ENCODE results near the gene UBE2I.
A peak's percentile ranks its signal among the peaks of the same experiment; 100 is the strongest.

UBE2I gene

DNA sequence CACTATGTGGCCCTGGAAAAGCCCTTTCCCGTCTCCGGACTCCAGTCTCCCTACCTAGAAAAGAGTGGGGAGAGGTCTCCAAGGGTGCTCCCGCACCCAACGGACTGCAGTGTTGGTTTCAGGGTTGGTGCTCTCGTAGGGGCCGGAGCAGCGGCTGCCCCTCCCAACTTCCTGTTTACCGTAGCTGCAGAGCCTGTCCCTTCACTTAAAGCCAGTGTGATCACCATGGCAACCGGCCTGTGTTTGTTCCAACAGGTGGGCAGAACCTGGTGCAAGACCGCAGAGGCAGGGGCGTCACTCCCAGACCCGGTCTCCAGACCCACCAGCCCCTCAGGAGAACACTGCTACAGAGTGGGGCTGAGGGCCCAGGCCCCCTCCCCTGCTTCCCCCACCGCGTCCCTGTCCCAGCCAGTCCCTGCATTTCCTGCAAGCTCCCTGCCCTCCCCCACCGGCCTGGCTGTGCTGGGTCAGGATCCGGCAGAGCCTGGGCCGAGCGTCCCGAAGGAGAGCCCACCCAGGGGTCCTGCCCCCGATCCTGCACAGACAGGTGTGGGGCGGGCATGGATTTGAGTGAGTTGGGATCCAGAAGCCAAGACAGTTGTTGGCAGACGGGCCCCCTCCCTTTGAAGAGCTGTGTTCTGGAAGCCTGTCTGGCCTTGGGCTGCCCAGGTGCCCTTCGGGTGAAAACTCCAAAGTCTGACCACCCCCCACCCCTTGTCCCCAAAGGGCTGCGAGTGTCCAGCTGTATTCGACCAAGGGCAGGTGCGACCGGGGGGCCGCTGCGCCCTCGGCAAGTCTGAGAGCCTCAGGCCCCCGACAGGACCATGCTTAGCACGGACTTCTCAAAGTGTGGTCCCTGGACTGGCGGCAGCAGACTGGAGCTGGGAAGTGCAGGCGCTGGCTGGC, 22.5 kb downstream of the UBE2I start:
- DNase-seq, result no peak

DNA sequence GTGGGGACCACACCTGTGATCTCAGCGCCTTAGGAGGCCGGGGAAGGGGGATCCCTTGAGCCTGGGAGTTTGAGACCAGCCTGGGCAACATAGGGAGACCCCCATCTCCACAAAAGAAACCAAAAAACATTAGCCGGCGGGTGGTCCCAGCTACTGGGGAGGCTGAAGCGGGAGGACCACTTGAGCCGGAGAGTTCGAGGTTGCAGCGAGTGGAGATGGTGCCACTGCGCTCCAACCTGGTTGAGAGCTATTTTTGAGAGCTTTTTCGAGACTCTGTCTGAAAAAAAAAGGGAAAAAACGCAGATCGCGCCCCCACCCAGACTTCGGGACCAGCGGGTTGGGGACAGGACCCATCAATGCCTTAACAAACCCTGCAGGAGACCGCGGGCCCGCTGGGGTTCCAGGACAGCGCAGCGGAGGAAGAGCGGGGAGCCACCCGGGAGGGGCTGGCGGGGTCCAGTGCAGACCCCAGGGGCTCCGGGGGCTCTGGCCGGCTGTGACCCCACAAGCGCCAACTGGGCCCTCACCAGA, 23.2 kb downstream of the UBE2I start:
- no peak for DNase-seq

DNA sequence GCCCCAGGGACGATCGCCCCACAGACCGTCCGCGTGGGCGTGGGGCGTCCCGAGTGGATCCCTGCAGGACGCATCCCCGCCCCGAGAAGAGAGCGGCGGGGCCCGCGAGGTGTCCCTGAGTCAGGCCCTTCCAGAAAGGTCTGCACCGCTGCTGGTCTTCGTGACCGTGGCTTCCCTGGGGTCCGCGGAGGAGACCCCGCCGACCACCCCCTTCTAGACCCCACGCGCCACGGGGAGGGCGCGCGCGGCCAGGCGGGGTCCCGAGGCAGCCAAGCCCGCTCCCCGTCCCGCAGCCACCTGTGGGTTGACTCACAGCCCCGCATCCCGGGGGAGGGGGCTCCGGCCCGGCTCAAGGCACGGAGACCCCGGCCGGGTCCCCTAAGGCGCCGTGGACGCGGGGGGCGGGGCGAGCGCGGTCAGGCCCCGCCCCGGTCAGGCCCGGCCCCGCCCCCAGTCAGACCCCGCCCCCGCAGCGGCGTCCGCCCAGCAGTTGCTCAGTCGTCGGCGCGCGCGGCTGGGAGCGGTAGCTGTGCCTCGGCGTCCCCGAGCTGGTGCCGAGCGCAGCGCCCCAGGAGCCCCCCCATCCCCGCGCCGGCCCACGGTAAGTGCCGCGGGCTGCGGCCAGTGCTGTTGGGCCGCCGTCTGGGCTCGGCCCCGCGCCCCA, 23.8 kb downstream of the UBE2I start, which contains the start of gene BAIAP3:
Gene BAIAP3, plus strand, starts transcription at position 497 of the 664 bp plus-strand sequence. CDS start 4,905 bp downstream, outside the sequence.
- DNase-seq, result no peak

GRCh38 chr16:1333854-1334700, 24.6 kb downstream of the UBE2I start:
- no peak for DNase-seq

GRCh38 chr16:1334739-1335138, 25.3 kb downstream of the UBE2I start:
- no peak for DNase-seq

DNA sequence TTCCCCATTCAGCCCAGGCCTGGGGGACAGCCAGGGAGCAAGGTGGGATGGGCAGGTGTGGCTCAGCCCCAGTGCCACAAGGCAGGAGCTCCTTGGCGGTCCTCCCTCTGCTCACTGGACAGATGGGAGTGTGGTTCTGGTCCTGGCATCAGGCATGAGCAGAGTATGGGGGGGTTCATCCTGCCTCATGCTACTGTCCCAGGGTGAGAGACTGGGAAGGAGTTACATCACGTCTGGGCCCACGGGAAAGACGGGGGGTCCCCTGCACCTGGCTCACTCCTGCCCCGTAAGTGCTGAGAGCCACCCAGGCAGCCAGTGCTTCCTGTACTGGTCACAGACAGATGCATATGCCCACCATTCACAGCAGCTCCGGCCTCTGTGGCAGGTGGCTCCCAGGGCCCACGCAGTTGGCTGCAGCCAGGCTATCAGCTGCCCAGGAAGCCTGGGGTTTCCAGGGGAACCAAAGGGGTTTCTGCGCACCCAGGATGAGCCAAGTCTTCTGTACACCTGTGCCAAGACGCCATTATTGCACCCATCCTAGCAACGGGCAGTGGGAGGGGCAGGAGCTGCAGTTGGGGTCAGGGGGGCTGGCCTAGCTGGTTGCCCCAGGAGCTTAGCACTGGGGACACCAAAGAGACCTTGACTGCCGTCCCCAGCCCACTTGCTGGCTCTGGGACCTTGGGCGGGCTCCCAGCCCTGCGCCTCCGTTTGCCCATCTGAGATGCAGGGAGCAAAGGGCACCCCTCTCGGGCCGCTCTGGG, 26.0 kb downstream of the UBE2I start:
- no peak for DNase-seq

DNA sequence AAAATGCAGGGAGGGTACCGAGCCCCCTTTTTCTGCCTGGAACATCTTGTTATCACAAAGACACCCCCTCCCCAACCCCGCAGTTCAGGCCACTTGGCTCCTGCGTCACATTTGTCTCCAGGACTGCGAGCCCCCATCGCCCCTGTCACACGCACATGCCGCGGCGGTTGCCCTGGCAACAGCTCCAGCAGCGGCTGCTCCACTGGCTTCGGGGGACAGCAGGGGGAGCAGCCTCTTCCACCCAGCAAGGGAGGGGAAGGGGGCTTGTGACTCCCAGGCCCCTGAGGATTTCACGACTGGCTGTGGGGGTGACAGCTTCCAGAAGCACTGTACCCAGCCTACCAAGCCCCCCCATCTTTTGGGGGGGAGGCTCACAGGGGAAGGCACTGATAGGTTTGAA, 26.6 kb downstream of the UBE2I start:
- DNase-seq, result no peak

DNA sequence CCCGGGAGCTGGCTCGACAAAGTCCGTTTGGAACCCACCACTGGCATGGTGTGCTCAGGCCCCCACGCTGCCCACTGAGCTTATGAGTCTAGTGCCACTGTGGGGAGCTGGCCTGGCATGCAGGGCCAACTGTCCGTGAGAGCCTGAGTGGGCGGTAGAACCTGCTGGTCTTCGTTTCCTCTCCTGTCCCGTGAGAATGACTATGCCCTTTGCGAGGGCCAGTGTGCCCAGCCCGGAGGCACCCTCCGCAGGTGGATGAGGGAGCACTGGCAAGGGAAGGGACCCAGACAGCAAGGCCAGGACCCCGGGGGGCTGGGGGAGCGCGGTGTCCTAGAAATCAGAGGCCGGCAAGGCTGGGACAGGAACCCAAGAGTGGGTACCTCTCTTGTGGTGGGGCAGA, 27.2 kb downstream of the UBE2I start:
- DNase-seq, result no peak

DNA sequence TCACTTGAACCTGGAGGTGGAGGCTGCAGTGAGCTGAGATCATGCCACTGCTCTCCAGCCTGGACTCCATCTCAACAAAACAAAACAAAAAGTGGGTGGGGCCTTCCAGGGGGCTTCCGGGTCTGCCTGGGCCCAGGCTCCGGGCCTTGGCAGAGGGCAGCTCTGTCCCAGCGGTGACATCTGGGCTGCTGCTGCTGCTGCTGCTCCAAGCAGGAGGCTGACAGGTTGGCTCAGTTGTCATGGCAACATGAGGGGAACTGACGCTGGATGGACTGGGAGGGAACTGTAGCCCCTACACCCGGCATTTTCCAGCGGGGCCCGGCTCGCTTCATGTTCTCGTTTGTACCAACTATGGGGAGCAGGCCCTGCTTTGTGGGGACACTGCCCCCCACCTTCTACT, 28.1 kb downstream of the UBE2I start:
- no peak for DNase-seq

GRCh38 chr16:1338119-1338730, 28.8 kb downstream of the UBE2I start:
- no peak for DNase-seq

DNA sequence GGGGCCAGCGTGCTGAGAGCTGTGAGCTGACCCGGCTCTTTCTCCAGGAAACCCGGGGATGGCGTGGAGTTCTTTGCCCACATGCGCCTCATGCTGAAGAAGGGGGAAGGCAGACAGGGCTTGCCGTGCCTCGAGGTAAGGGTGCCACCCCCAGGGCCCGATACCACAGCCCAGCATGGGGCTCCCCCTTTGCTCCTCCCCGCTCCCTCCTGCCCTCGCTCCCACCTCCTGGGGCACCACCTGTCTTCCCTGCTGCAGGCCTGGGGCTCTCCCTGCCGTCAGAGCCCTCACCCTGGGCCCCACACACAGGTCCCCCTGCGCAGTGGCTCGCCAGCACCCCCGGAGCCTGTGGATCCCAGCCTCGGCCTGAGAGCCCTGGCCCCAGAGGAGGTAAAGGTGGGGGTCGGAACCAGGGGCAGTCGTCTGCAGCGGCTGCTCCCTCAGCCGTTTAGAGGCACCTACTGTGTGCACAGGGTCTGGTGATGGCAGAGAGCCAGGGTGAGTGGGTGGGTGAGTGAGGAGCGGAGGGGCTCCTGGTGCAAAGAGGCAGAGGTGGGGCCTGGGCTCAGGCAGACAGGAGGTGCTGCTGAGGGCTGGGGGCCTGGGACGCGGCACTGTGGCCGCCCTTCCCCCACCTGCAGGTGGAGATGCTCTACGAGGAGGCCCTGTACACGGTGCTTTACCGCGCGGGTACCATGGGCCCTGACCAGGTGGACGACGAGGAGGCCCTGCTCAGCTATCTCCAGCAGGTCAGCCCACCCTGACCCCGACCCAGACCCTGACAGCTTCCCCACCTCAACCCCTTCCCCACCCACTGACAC, 29.6 kb downstream of the UBE2I start:
- no peak for DNase-seq

DNA sequence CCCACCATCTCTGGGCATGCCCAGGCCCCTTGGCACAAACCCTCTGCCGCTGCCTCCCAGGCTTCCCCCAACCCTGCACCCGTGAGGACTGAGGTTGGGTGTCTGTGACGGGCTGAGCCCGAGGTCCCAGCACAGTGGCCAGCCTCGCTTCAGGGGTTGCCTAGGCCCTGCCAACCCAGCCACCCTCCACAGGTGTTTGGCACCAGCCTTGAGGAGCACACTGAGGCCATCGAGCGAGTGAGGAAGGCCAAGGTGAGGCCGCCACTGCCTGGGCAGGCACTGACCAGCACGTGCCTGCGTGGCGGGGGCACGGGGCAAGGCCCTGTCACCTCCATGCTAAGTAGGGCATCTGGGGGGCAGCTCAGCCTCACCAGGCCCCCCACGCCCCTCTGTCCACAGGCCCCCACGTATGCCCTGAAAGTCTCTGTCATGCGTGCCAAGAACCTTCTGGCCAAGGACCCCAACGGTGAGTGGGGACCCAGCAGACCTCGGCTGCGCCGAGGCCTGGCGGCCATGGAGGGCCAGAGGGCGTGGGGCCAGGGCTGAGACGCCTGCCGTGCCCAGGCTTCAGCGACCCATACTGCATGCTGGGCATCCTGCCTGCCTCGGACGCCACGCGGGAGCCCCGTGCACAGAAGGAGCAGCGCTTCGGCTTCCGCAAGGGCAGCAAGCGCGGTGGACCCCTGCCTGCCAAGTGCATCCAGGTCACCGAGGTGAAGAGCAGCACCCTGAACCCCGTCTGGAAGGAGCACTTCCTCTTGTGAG, 31.5 kb downstream of the UBE2I start:
- no peak for DNase-seq

DNA sequence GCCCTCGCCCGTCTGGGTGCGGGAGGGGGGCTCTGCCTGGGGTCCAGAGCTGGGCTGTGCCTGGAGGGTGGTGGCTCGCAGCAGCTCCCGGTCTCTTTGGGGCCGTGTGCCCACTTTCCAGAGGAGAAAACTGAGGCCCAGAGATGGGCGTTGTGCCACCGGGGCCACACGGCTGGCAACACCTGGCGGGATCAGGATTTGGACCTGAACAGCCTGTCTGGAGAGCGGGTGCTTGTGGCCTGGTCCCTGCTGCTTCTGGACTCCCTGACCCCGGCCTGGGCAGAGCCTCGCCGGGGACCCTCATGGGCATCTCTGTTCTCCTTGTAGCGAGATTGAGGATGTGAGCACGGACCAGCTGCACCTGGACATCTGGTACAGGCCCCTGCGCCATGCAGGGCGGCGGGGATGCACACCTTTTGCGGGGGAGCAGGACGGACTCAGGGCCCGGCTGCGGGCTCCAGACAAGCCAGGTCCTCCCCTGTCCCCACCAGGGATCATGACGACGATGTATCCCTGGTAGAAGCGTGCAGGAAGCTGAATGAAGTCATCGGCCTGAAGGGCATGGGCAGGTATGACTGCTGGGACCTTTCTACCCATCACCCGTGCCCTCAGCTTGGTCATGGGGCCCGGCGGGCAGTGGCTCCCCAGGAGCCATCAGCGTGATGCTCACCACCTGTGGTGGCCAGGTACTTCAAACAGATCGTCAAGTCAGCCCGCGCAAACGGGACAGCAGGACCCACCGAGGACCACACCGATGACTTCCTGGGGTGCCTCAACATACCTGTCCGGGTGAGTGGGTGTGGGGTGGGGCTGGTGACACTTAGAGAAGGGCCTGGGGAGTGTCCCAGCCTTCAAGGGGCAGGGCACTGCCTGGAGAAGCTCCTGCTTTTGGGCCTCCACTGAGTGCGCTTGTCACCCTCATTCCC, 32.3 kb downstream of the UBE2I start:
- DNase-seq, result no peak

DNA sequence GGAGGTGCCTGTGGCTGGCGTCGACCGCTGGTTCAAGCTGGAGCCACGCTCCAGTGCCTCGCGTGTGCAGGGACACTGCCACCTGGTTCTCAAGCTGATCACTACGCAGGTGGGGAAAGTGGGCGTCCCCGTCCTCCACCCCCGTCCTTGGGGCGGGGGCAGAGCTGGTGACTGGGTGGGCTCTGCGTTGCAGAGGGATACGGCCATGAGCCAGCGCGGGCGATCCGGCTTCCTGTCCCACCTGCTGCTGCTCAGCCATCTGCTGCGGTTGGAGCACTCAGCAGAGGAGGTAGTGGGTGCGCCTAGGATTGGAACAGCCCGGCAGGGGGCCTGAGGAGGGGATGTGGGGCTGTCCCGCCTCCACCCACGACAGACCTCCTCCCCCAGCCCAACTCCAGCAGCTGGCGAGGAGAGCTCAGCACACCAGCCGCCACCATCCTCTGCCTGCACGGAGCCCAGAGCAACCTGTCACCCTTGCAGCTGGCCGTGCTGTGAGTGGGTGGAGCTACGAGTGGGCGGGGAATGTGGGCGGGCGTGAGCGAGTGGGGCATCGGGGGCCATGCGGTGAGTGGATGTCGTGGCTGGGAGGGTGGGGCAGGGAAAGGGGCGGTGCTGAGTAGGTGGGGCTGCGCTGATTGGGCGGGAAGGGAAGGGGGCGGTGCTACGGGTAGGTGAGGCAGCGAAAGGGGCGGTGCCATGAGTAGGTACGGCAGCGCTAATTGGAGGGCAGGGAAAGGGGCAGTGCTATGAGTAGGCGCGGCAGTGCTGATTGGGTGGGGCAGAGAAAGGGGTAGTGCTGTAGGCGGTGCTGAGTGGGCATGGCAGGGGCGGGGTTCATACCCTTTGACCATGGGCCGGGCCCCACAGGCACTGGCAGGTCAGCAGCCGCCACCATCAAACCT, 33.3 kb downstream of the UBE2I start:
- DNase-seq, result peak; percentile 94 to 95

GRCh38 chr16:1343428-1344242, 34.2 kb downstream of the UBE2I start:
- DNase-seq, result no peak

DNA sequence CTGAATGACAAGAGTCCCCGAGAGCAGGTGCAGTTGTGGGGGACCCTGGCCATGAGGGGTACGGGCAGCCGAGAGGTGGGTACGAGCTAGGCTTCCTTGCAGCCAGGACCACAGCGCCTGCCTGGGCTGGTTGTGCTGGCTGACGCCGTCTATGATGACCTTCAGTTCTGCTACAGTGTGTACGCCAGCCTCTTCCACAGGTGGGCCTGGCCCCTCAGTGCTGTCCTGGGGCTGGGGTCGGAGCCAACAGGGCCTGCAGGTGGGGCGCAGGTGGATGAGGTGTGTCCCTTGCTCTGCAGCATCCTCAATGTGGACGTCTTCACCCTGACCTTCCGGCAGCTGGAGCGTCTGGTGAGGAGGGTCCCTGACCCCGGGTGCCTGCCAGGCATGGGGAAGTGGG, 35.1 kb downstream of the UBE2I start:
- DNase-seq, result no peak

GRCh38 chr16:1345087-1345486, 35.7 kb downstream of the UBE2I start:
- no peak for DNase-seq
